RWPE1 (cell line): ENCODE data around the gene ESRRB.

Experiments used
- CTCF ChIA-PET: fragments of 350-600 bp; sonication (Branson Sonifier 250); formaldehyde crosslinking; extraction: SDS; loops from one replicate; lab custom pipeline; 2021; lab: Yijun Ruan, JAX
- POLR2A ChIA-PET: fragments of 400-600 bp; formaldehyde crosslinking; extraction: SDS; loops from one replicate; lab custom pipeline; 2020; ENCODE audit warnings: antibody characterized with exemption; ENCODE audit not compliant: low non-redundant PET; lab: Yijun Ruan, JAX
- DNase-seq: peaks from one replicate; pipeline ENCODE4 v3.0.0; 2012; ENCODE audit warnings: low spot score
- H3K27ac ChIP-seq: fragments of 450-650 bp; 2 replicates; pipeline ENCODE4 v1.5.1; 2017
- TF ChIP-seq, protein P1 (sequence below): fragments of 450-650 bp; conservative IDR thresholded peaks from 2 replicates; pipeline ENCODE4 v1.5.1; 2017; ENCODE audit warnings: low read depth, mild to moderate bottlenecking

The ESRRB gene

GRCh38 chr14:76430475-76430980, 54.6 kb downstream of the ESRRB start:
- DNase-seq = no peak
- CTCF ChIA-PET = no interaction called here
- H3K27ac ChIP-seq = no peak overlapping the region
- POLR2A ChIA-PET = no interaction called here
- TF ChIP-seq, protein P1, sequence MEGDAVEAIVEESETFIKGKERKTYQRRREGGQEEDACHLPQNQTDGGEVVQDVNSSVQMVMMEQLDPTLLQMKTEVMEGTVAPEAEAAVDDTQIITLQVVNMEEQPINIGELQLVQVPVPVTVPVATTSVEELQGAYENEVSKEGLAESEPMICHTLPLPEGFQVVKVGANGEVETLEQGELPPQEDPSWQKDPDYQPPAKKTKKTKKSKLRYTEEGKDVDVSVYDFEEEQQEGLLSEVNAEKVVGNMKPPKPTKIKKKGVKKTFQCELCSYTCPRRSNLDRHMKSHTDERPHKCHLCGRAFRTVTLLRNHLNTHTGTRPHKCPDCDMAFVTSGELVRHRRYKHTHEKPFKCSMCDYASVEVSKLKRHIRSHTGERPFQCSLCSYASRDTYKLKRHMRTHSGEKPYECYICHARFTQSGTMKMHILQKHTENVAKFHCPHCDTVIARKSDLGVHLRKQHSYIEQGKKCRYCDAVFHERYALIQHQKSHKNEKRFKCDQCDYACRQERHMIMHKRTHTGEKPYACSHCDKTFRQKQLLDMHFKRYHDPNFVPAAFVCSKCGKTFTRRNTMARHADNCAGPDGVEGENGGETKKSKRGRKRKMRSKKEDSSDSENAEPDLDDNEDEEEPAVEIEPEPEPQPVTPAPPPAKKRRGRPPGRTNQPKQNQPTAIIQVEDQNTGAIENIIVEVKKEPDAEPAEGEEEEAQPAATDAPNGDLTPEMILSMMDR = no peak

DNA sequence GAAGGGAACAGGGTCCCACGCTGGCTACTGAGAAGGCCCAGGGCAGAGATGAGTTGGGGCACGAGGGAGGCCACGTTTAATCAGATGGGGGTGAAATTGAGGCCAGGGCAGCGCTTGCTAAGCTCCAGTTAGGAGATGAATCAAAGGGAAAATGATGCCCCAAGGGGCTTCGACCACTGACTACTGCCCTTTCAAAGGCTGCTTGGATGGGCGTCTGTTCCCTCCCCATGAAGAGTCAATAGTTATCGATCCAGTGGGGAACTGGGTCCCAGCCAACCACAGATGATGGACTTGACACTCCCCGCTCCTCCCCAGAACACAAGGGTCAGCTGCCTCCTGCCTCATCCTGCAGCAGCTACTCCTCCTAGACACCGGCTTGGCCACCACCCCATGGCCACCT, 55.6 kb downstream of the ESRRB start:
- CTCF ChIA-PET = no interaction called here
- POLR2A ChIA-PET = interaction anchor here (0.6 kb wide), 1 partner anchor 26 kb away, joined by 3 read pairs; no protein-coding TSS in a partner anchor

GRCh38 chr14:76432827-76433752, 57.2 kb downstream of the ESRRB start:
- POLR2A ChIA-PET = no interaction called here
- H3K27ac ChIP-seq = no peak overlapping the region
- TF ChIP-seq, protein P1 = no peak
- DNase-seq = no peak
- CTCF ChIA-PET = interaction anchor here (0.7 kb wide), 1 partner anchor 14 kb away, joined by 3 read pairs; no protein-coding TSS in a partner anchor

More for the DNA sequence above, 55.6 kb downstream of the ESRRB start:
- DNase-seq = no peak
- TF ChIP-seq, protein P1 = no peak
- no peak overlapping the region for H3K27ac ChIP-seq

- no peak for DNase-seq
- POLR2A ChIA-PET = no interaction called here
- CTCF ChIA-PET = interaction anchor here (0.6 kb wide), 1 partner anchor 1236 kb away, joined by 3 read pairs; no protein-coding TSS in a partner anchor
- TF ChIP-seq, protein P1 = no peak
- no peak overlapping the region for H3K27ac ChIP-seq
These were observed 58.3 kb downstream of the ESRRB start for GRCh38 chr14:76434220-76434619.

- TF ChIP-seq, protein P1 = no peak
- ChIA-PET CTCF (no interaction called here), POLR2A (no interaction called here)
- no peak overlapping the region for H3K27ac ChIP-seq
- no peak for DNase-seq
These were observed 63.4 kb downstream of the ESRRB start for GRCh38 chr14:76439237-76439775.

DNA sequence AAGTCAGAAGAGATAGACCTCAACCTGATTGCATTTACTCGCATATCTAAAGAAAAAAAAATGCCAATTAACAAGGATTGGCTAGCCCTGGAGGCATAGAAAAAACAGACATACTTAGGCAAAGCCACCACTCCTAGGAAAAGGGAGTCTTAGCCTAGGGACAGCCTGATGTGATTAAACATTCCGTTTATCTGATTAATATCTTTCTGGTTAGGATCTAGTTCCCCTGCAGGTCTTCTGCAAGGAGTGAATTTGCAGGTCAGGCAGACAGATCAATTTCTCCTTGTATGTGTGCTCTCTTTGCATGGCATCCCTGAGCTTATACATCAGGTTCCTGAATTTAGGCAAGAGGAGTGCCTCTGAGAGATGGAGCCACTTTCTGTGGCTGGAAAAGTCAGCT, 70.5 kb downstream of the ESRRB start:
- DNase-seq = no peak
- H3K27ac ChIP-seq = no peak overlapping the region
- TF ChIP-seq, protein P1 = no peak
- POLR2A ChIA-PET = no interaction called here
- CTCF ChIA-PET = interaction anchor here (0.6 kb wide), 3 partner anchors 13 to 264 kb away, joined by 3 to 4 read pairs (median 3); no protein-coding TSS in a partner anchor
